ENCODE data around the gene OBSCN.
A peak's percentile ranks its signal among the peaks of the same experiment; 100 is the strongest.
"Not testable (repeated sequence)": the region's sequence is repeated elsewhere in the genome, so short reads cannot be mapped to it uniquely, and the experiment has no call there.

The OBSCN gene

GRCh38 chr1:228259951-228260350, 52.1 kb downstream of the OBSCN start:
- DNase-seq (ENCODE audit: low spot score): no peak

GRCh38 chr1:228261706-228262105, 53.9 kb downstream of the OBSCN start:
- no peak for DNase-seq (ENCODE audit: low spot score)

DNA sequence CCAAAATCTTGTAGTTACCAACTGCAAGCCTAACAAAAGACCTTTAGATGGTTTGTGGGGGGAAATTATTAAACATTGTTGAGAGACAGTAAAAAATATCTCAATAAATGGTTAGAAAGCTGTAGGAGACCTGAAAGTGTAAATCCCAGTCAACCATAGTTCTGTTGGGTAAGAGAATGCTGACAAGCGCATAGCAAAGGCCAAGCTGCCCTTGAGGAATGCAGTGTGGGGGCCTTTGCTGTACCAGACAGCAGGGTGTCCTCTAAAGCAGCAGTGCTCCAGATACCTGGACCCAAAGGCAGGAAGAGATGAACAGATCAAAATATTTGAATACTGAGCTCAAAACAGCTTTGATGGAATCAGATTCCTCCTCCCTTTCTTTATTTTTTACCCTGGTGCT, 54.6 kb downstream of the OBSCN start:
- DNase-seq (ENCODE audit: low spot score): no peak

DNA sequence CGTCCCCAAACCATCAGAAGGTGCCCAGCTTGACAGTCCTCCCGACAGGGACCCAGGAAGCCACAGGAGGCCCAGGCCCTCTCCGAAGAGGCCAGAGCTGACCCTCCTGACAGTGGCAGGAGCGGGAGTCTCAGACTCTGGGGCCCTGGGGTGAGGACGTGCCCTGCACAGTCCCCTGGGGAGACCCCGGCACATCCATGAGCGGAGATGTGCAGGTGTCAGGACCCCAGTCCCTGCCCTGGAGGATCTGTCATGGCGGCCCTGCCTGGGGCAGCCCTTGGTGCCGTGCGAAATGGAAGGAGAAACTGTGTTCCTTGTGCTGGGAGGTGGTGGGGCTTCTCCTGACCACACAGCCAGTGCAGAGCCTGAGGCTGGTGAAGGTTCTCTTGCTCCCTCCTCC, 55.8 kb downstream of the OBSCN start:
- DNase-seq (ENCODE audit: low spot score): no peak

GRCh38 chr1:228264090-228264829, 56.4 kb downstream of the OBSCN start:
- no peak for DNase-seq (ENCODE audit: low spot score)

DNA sequence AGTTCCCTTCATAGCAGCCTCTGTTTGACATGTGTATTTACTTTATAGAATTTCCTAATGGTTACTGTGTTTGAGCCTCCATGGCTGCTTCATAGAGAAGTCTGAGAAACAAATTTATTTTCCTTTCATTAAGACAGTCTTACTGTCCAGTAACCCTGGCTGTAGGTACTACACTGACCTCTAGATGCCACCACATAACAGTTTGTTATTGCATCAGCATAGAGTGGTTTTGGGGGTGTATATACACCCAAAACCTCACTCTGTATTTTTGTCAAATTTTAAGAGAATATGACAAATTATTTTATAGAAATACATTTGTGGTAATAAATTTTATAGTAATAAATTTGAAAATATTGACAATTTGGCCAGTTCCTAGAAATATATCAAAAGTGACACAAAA, 57.3 kb downstream of the OBSCN start:
- no peak for DNase-seq (ENCODE audit: low spot score)

DNA sequence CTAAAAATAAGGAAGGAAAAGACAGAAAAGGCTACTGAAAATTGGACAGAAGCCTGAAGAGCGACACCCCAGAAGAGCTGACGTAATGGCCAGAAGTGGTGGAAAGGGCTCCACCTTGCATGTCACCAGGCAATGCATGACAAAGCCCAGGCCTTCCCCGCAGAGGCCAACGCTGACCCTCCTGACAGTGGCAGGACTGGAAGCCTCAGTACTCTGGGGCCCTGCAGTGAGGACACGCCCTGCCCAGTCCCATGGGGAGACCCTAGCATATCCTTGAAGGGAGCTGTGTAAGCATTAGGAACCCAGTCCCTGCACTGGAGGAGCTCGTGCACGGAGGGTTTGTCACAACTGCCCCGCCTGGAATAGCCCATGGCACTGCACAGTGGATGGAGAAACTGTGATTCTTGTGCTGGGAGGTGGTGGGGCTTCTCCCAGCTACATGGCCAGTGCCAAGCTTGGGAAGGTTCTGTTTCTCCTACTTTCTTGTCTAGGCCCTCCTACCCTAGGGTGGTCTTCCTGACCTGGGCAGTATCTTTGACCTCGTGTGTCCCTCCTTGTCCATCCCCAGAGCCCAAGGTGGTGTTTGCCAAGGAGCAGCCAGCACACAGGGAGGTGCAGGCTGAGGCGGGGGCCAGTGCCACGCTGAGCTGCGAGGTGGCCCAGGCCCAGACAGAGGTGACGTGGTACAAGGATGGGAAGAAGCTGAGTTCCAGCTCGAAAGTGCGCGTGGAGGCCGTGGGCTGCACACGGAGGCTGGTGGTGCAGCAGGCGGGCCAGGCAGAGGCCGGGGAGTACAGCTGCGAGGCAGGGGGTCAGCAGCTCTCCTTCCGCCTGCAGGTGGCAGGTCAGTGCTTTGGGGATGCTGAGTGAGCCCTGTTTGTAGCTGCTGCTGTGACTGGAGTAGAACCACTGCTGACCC, 60.4 kb downstream of the OBSCN start:
- no peak for DNase-seq (ENCODE audit: low spot score)

GRCh38 chr1:228268881-228269265, 61.0 kb downstream of the OBSCN start:
- no peak for DNase-seq (ENCODE audit: low spot score)

DNA sequence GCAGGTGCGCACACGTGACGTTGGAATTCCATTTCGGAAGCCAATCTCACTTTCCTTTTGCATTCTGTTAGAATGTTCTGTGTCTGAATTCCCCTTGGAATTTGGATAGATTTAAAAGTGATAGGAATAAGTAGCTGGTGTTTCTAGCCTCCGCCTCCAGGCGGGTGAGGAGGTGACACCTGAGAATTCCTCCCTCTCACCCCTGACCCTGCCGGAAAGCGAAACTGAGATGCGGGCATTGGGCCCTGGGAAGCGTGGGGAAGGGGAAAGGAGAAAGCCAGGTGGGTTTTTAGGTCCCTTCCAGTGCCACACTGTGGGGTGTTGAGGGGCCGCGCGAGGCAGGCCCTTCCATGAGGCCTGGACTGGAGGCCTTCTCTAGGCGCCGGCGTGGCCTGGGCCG, 61.6 kb downstream of the OBSCN start:
- not testable (repeated sequence) for DNase-seq (ENCODE audit: low spot score)

DNA sequence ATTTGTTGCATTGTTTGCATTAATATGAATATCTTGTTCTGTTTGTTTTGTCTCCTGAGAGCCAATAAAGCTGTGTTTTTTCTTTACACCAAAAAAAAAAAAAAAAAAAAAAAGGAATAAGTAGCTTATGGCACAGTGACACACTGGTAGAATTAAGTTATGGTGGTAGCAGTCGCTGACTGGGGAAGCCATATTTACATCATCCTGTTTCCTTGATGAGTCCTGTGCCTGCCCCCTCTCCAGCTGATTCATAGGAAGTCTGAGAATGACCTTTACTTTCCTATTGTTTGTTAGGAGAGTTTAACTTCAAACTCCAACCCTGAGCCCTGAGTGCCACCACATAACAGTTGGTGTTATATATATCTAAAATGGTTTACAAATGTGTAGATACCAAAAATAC, 62.2 kb downstream of the OBSCN start:
- no peak for DNase-seq (ENCODE audit: low spot score)

DNA sequence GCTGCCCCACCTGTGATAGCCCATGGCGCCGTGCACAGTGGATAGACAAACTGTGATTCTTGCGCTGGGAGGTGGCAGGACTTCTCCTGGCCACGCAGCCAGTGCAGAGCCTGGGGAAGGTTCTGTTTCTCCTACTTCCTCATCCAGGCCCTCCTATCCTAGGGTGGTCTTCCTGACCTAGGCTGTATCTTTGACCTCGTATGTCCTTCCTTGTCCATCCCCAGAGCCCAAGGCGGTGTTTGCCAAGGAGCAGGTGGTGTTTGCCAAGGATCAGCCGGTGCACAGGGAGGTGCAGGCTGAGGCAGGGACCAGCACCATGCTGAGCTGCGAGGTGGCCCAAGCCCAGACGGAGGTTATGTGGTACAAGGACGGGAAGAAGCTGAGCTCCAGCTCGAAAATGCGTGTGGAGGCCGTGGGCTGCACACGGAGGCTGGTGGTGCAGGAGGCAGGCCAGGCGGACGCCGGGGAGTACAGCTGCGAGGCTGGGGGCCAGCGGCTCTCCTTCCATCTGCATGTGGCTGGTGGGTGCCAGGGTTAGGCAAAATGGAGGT, 63.9 kb downstream of the OBSCN start:
- no peak for DNase-seq (ENCODE audit: low spot score)

DNA sequence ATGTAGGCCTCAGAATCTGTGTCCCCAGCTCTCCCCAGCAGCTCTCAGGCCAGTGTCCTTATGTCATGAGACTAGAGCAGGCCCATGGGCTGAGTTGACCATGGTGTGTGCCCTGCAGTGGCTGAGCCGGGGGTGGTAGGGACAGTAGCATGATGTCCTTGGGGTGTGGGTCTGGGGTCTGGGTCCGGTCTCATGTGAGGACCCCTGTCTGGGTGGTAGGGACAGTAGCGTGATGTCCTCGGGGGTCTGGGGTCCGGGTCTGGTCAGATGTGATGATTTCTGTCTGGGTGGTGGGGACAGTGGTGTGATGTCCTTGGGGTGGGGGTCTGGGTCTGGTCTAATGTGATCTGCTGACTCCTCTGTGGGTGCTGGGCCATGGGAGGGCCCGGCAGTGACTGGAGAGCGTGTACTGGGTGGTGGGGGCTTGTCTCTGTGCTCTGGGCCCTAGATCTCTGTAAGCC, 64.5 kb downstream of the OBSCN start:
- no peak for DNase-seq (ENCODE audit: low spot score)

DNA sequence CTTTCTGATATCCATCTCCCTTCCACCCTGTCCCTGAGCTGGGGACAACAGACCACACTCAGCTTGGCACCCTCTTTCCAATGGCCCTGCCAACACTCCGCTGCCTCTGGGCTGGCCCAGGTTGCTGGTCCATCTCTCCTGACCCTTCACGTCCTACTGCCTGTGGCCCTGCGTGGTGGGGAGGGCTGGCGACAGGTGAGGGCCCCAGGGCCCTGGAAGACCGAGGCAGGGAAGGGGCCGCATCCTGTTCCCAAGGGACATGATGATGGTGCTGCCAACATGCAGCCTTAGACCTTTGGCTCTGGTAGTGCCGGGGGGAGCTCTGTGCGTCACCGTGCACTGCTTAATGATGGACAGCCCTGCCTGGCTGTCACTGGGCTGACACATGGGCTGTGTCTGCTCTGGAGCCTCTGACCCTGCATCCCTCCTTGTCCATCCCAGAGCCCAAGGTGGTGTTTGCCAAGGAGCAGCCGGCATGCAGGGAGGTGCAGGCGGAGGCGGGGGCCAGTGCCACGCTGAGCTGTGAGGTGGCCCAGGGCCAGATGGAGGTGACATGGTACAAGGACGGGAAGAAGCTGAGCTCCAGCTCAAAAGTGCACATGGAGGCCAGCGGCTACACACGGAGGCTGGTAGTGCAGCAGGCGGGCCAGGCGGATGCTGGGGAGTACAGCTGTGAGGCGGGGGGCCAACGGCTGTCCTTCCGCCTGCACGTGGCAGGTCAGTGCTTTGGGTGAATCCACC, 65.2 kb downstream of the OBSCN start:
- DNase-seq (ENCODE audit: low spot score): no peak

DNA sequence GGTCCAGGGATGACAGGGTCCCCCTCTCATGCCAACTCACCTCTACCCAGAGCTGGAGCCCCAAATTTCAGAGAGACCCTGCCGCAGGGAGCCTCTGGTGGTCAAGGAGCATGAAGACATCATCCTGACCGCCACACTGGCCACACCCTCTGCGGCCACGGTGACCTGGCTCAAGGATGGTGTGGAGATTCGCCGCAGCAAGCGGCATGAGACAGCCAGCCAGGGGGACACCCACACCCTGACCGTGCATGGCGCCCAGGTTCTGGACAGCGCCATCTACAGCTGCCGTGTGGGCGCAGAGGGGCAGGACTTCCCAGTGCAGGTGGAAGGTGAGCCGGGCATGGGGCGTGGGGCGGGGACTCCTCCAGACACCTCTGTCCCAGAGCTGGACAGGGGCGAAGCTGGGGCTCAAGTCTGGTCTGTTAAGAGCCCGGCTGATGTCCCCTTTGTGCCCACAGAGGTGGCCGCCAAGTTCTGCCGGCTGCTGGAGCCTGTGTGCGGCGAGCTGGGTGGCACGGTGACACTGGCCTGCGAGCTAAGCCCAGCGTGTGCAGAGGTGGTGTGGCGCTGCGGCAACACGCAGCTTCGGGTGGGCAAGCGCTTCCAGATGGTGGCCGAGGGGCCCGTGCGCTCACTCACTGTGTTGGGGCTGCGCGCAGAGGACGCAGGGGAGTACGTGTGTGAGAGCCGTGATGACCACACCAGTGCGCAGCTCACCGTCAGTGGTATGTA, 66.0 kb downstream of the OBSCN start:
- DNase-seq (ENCODE audit: low spot score): no peak

DNA sequence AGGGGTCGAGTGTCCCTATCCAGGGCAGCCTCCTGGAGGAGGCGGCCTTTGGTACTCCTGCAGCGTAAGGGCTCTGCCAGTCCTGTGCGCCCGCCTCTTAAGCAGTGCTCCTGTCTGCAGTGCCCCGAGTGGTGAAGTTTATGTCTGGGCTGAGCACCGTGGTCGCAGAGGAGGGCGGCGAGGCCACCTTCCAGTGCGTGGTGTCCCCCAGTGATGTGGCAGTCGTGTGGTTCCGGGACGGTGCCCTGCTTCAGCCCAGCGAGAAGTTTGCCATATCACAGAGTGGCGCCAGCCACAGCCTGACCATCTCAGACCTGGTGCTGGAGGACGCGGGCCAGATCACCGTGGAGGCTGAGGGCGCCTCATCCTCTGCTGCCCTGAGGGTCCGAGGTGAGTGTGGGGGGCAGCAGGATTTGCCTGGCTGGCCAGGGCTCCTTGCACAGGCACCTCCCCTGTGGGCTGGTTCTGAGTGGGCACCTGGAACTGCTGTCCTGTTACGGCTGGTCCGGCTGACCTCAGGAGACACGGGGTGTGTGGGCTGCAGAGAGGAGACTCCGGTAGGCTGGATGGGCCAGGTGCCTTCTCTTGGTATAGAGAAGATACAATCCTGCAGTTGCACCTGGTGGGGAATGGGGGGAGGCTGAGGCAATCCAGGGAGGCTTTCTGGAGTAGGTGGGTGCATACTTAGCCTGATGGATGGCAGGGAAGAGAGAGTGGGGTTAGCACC, 66.8 kb downstream of the OBSCN start:
- DNase-seq (ENCODE audit: low spot score): no peak

GRCh38 chr1:228275179-228275429, 67.3 kb downstream of the OBSCN start:
- DNase-seq (ENCODE audit: low spot score): no peak

DNA sequence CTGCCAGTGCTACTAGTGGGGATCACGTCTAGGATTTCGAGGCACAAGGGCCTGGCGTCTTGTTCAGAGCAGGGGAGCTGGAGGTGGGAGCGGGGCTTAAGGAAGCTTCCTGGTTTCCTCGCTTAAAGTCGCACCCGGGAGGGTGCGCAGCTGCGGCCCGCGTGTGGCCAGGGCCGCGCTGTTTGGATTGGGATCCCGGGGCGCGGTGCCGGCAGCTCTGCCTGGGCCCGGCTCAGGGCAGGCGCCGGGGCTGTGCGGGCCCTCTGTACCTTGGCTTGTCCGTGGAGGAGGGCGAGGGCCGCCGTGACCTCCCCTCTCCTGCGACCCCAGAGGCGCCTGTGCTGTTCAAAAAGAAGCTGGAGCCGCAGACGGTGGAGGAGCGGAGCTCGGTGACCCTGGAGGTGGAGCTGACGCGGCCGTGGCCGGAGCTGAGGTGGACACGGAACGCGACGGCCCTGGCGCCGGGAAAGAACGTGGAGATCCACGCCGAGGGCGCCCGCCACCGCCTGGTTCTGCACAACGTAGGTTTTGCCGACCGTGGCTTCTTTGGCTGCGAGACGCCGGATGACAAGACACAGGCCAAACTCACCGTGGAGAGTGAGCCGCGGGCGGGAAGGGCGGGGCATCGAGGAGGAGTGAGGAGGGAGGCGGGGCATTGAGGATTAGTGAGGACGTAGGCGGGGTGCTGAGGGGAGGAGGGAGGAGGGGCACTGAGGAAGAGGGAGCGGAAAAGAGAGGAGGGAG, 67.8 kb downstream of the OBSCN start:
- DNase-seq (ENCODE audit: low spot score): peak; percentile 73

GRCh38 chr1:228276174-228276831, 68.5 kb downstream of the OBSCN start:
- no peak for DNase-seq (ENCODE audit: low spot score)

- DNase-seq (ENCODE audit: low spot score): no peak
Observed at GRCh38 chr1:228276901-228277490, 69.2 kb downstream of the OBSCN start.

Data from putamen (tissue), 1 donor.